ENCODE measurements around the gene MSANTD4.
"Not testable (repeated sequence)": the region's sequence is repeated elsewhere in the genome, so short reads cannot be mapped to it uniquely, and the experiment has no call there.

The MSANTD4 gene

GRCh38 chr11:106012744-106013143 lies 9.3 kb downstream of the MSANTD4 start:
- no peak for DNase-seq

- no peak for DNase-seq
Measured at GRCh38 chr11:106011481-106011880, 10.6 kb downstream of the MSANTD4 start.

- not testable (repeated sequence) for DNase-seq
Measured at GRCh38 chr11:106003094-106003493, 18.9 kb downstream of the MSANTD4 start.

- DNase-seq = no peak
Measured at GRCh38 chr11:106001304-106002012, 20.6 kb downstream of the MSANTD4 start.

GRCh38 chr11:105991888-105992287 lies 30.2 kb downstream of the MSANTD4 start:
- DNase-seq = no peak

GRCh38 chr11:105989124-105989523 lies 32.9 kb downstream of the MSANTD4 start:
- DNase-seq = no peak

GRCh38 chr11:105988197-105988596 lies 33.8 kb downstream of the MSANTD4 start:
- no peak for DNase-seq

GRCh38 chr11:105986554-105986953 lies 35.5 kb downstream of the MSANTD4 start:
- no peak for DNase-seq

GRCh38 chr11:105979997-105980703 lies 41.9 kb downstream of the MSANTD4 start:
- no peak for DNase-seq

- no peak for DNase-seq
Measured at GRCh38 chr11:105975128-105975527, 46.9 kb downstream of the MSANTD4 start.

GRCh38 chr11:105969756-105970155 lies 52.3 kb downstream of the MSANTD4 start:
- DNase-seq = no peak

- DNase-seq = no peak
Measured at GRCh38 chr11:105968021-105968697, 53.9 kb downstream of the MSANTD4 start.

- DNase-seq = no peak
Measured at GRCh38 chr11:105960252-105961245, 61.5 kb downstream of the MSANTD4 start.

All from activated effector memory CD4-positive, alpha-beta T cell treated with Interleukin-2 at 50 U/mL for 16 hours (primary cell).